Astrocyte of the cerebellum (primary cell): ENCODE data around the gene GALNT17.

ENCODE experiments used
- DNase-seq: peaks from one replicate; pipeline ENCODE4 v3.0.0-alpha.2; 2011; ENCODE audit warnings: low read depth
- H3K4me3 ChIP-seq: 2 replicates; pipeline ENCODE4 v1.5.1; 2011; ENCODE audit warnings: mild to moderate bottlenecking, low read depth, low read length, moderate library complexity
- CTCF ChIP-seq: IDR thresholded peaks from 2 replicates; pipeline ENCODE4 v1.5.1; 2012; ENCODE audit warnings: low read length, low read depth, moderate library complexity, mild to moderate bottlenecking; ENCODE audit errors: missing control alignments
- in situ Hi-C: cut with HindIII; loops from 2 replicates; pipeline ENCODE4 v1.10.0; 2017; ENCODE audit warnings: low sequenced_read_pairs

The GALNT17 gene

GRCh38 chr7:71332207-71332606, 200.3 kb downstream of the GALNT17 start:
- DNase-seq: no peak
- no peak for TF ChIP-seq CTCF
- no peak overlapping the region for H3K4me3 ChIP-seq
- in situ Hi-C loops: no loop called here

GRCh38 chr7:71334541-71334940, 202.6 kb downstream of the GALNT17 start:
- no peak overlapping the region for H3K4me3 ChIP-seq
- TF ChIP-seq CTCF: no peak
- no peak for DNase-seq
- in situ Hi-C loops: no loop called here

- in situ Hi-C loops: no loop called here
- H3K4me3 ChIP-seq: no peak overlapping the region
- no peak for DNase-seq
- no peak for TF ChIP-seq CTCF
Observed at GRCh38 chr7:71338866-71339265, 206.9 kb downstream of the GALNT17 start.

- in situ Hi-C loops: no loop called here
- H3K4me3 ChIP-seq: no peak overlapping the region
- DNase-seq: no peak
- TF ChIP-seq CTCF: no peak
Observed at GRCh38 chr7:71339924-71340323, 208.0 kb downstream of the GALNT17 start.

- no peak for DNase-seq
- TF ChIP-seq CTCF: no peak
- no peak overlapping the region for H3K4me3 ChIP-seq
- in situ Hi-C loops: no loop called here
Observed at GRCh38 chr7:71342202-71342601, 210.3 kb downstream of the GALNT17 start.

GRCh38 chr7:71343039-71343438, 211.1 kb downstream of the GALNT17 start:
- no peak overlapping the region for H3K4me3 ChIP-seq
- in situ Hi-C loops: no loop called here
- TF ChIP-seq CTCF: no peak
- DNase-seq: no peak

GRCh38 chr7:71343892-71344291, 211.9 kb downstream of the GALNT17 start:
- no peak for TF ChIP-seq CTCF
- no peak overlapping the region for H3K4me3 ChIP-seq
- no peak for DNase-seq
- in situ Hi-C loops: no loop called here
